Esophagus muscularis mucosa (tissue), 4 donors: ENCODE data around the gene TNFRSF11A. TPM values are rescaled to one million over a fixed set of nuclear protein-coding genes. Genes with fewer than 3 reads are reported as not detected.

Experiments used
- DNase-seq: peaks from one replicate; pipeline ENCODE4 v3.0.0-alpha.2; 2017; ENCODE audit errors: extremely low spot score
- H3K27ac ChIP-seq, 4 donors: fragments of 200-600 bp; sonication (generic); replicated peaks in 1 of 4; 1 replicate in 3 of 4; 2 replicates in 1 of 4; pipeline ENCODE4 v1.5.1; 2016 to 2019; ENCODE audit warnings: mild to moderate bottlenecking in 1 of 4
- H3K27me3 ChIP-seq, 4 donors: fragments of 200-600 bp; sonication (generic); one replicate each; pipeline versions ENCODE4 v1.5.1 to v1.6.0; 2016 to 2019
- H3K36me3 ChIP-seq, 4 donors: fragments of 200-600 bp; sonication (generic); one replicate each; pipeline ENCODE4 v1.5.1; 2016 to 2019
- H3K4me1 ChIP-seq, 4 donors: fragments of 200-600 bp; sonication (generic); one replicate each; pipeline ENCODE4 v1.5.1; 2016 to 2019
- H3K4me3 ChIP-seq, 4 donors: fragments of 200-600 bp; sonication (generic); 1 replicate in 2 of 4; 2 replicates in 2 of 4; pipeline ENCODE4 v1.5.1; 2016 to 2019; ENCODE audit warnings: mild to moderate bottlenecking in 4 of 4, moderate library complexity in 1 of 4
- H3K9me3 ChIP-seq, 4 donors: fragments of 200-600 bp; sonication (generic); 1 replicate in 3 of 4; 2 replicates in 1 of 4; pipeline ENCODE4 v1.5.1; 2016 to 2019
- EP300 ChIP-seq: sonication (generic); formaldehyde crosslinking; IDR thresholded peaks from one replicate; pipeline ENCODE4 v1.6.1; 2017; ENCODE audit warnings: antibody characterized with exemption
- POLR2A ChIP-seq: fragments of 450-650 bp; IDR thresholded peaks from one replicate; pipeline ENCODE4 v1.6.1; 2017; ENCODE audit warnings: antibody characterized with exemption, moderate library complexity, mild to moderate bottlenecking, low read depth
- POLR2AphosphoS5 ChIP-seq, 2 donors: sonication (generic); formaldehyde crosslinking; IDR thresholded peaks; one replicate each; pipeline ENCODE4 v1.6.1; 2017; ENCODE audit warnings: antibody characterized with exemption in 2 of 2
- WGBS: methylation state at CpG from one replicate; pipeline ENCODE4 v1.1.5; 2018; 5-methylcytosine and 5-hydroxymethylcytosine counted together
- intact Hi-C: fragments of 100-400 bp; cut with DNase I; formaldehyde crosslinking; loops from one replicate; pipeline ENCODE4 v1.15.1; 2023
- total RNA-seq, 4 donors: library from RNA; depleted of rRNA; stranded (reverse); fragments of >200 nt; gene quantifications; one replicate each; pipeline versions ENCODE4 v1.1.0 to v1.2.1, GENCODE V29; 2016
- TF ChIP-seq, protein P1 (sequence below), 3 experiments: fragments of 200-600 bp in 2 of 3; fragments of 450-650 bp in 1 of 3; sonication (generic) in 2 of 3; IDR thresholded peaks; one replicate each; pipeline ENCODE4 v1.5.1; 2017 to 2019; ENCODE audit warnings: antibody characterized with exemption in 3 of 3, mild to moderate bottlenecking in 2 of 3, moderate library complexity in 1 of 3

Gene TNFRSF11A
- total RNA-seq, 4 donors from 2014 or later: 1.2 to 3.9 (median 2.0) TPM

DNA sequence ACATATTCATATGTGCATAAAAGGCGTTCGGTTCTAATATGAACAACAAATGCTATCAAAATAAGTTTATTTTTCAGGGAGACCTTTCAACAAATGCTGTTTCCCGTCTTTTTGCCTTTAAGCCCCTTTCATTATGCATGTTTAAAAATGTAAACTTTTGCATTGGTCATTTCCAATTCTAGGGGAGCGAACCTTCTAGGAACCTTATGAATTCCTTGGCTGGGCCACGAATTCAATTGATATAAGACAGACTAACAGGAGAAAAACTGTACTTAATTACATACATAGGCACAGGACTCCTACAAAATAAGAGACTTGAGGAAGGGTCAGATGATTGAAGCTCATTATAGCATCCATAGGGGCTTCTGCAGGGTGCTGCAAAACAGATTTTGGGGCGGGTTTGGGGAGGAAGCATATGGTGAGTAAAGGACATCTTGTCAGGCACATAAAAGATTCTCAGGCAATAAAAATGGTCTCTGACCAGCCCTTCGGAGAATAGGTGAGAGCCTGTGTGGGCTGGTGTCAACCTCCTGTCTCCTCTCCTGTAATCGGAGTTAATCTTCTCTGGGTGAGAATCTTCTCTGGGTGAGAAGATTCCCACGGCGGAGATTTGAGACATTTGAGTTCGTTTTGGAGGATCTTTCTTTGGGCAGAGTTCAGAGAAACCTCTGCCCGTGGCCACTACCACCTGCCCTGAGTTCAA is 1.7 kb downstream of the TNFRSF11A start:
- no peak for DNase-seq
- Histone ChIP-seq H3K27ac (no peak overlapping the region), H3K36me3 (no peaks in the 10 kb centered on the region), H3K27me3 (peaks cover 0 to 78% (median 37%) of the 10 kb centered on the region in 4 donors), H3K9me3 (no peaks in the 10 kb centered on the region), H3K4me3 (peak overlapping the region in 2 of 4 donors; percentile 47 to 62), H3K4me1 (peaks cover 22 to 29% (median 23%) of the 10 kb centered on the region in 4 donors)
- intact Hi-C loops: no loop called here
- WGBS: 53% methylated on average over 12 of the region's 12 CpGs
- TF ChIP-seq, protein P1, sequence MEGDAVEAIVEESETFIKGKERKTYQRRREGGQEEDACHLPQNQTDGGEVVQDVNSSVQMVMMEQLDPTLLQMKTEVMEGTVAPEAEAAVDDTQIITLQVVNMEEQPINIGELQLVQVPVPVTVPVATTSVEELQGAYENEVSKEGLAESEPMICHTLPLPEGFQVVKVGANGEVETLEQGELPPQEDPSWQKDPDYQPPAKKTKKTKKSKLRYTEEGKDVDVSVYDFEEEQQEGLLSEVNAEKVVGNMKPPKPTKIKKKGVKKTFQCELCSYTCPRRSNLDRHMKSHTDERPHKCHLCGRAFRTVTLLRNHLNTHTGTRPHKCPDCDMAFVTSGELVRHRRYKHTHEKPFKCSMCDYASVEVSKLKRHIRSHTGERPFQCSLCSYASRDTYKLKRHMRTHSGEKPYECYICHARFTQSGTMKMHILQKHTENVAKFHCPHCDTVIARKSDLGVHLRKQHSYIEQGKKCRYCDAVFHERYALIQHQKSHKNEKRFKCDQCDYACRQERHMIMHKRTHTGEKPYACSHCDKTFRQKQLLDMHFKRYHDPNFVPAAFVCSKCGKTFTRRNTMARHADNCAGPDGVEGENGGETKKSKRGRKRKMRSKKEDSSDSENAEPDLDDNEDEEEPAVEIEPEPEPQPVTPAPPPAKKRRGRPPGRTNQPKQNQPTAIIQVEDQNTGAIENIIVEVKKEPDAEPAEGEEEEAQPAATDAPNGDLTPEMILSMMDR (IDR thresholded peaks at IDR 0.05): no peak
- TF ChIP-seq POLR2A (no peak), EP300 (no peak), POLR2AphosphoS5 (IDR thresholded peaks at IDR 0.05) (no peak)

DNA sequence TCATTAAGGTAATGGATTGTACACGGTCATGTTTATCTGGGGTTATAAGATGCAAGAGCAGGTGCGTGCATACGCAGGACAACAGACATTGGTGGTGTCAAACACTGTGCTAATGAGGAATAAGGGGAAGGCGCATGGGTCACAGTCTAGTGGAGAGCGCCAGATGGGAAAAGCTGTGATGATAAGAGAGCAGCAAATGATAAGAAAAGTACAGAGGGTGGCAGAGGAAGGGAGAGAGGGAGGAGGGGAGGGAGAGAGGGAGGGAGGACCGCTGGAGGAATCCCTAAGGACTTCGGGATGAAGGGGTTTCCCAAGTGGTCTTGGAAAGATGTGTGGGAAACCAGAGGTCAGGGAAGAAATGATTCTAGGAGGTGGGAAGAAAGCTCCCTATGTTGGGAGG is 2.9 kb downstream of the TNFRSF11A start:
- Histone ChIP-seq H3K4me3 (no peak overlapping the region), H3K27me3 (peaks cover 0 to 81% (median 37%) of the 10 kb centered on the region in 4 donors), H3K36me3 (no peaks in the 10 kb centered on the region), H3K9me3 (no peaks in the 10 kb centered on the region), H3K27ac (no peak overlapping the region), H3K4me1 (peaks cover 22 to 29% (median 23%) of the 10 kb centered on the region in 4 donors)
- WGBS: 85% methylated on average over 7 of the region's 7 CpGs
- TF ChIP-seq, protein P1 (IDR thresholded peaks at IDR 0.05): no peak
- intact Hi-C loops: no loop called here
- no peak for DNase-seq

GRCh38 chr18:62328586-62329525 is 3.7 kb downstream of the TNFRSF11A start:
- no peak for DNase-seq
- intact Hi-C loops: no loop called here
- TF ChIP-seq EP300: no peak
- TF ChIP-seq, protein P1 (IDR thresholded peaks at IDR 0.05): no peak
- no peak for TF ChIP-seq POLR2A
- no peak for TF ChIP-seq POLR2AphosphoS5 (IDR thresholded peaks at IDR 0.05)
- Histone ChIP-seq H3K4me3 (no peak overlapping the region), H3K36me3 (no peaks in the 10 kb centered on the region), H3K4me1 (peaks cover 22 to 29% (median 23%) of the 10 kb centered on the region in 4 donors), H3K27me3 (peaks cover 0 to 89% (median 37%) of the 10 kb centered on the region in 4 donors), H3K9me3 (no peaks in the 10 kb centered on the region), H3K27ac (no peak overlapping the region)
- 92% methylated on average over 4 of the region's 6 CpGs for WGBS

DNA sequence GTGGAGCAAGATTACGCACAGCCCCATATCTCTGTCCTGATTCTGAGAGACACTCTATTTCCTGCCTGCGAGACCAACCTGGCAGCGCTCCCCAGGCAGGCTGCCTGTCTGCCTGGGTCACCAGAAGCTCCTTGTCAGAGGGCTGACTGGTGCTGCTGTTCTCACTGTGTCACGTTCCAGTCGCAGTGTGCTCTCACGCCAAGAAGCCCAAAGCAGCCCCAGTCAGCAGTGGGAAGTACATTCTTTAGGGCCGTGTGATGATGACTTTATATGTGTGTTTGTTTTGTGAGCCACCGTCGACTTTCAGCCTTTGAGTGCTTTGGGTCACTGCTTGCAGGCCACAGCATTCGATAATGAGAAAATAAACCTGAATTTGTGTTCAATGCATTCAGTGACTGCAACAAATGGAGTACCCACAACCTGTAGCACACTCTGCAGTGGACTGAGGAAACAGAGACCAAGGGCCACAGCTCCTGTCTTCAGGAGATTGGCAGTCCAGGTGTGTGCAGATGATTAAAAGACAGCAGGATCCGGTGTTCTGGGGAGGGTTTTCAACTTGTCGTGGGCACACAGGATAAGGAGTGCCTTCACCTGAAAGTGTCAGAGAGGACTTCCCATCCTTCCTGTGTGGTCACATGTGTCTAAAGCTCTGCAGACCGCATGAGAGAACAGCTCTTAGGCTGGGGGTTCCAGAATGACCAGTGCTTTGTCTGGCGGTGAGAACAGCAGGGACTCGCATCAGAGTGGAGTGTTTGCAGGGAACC is 4.8 kb downstream of the TNFRSF11A start:
- no peak for DNase-seq
- intact Hi-C loops: no loop called here
- H3K9me3 ChIP-seq: no peaks in the 10 kb centered on the region
- peaks cover 0 to 78% (median 33%) of the 10 kb centered on the region in 4 donors for H3K27me3 ChIP-seq
- TF ChIP-seq POLR2A (no peak), POLR2AphosphoS5 (IDR thresholded peaks at IDR 0.05) (no peak), EP300 (no peak)
- TF ChIP-seq, protein P1 (IDR thresholded peaks at IDR 0.05): no peak
- H3K4me3 ChIP-seq: no peak overlapping the region
- no peaks in the 10 kb centered on the region for H3K36me3 ChIP-seq
- H3K4me1 ChIP-seq: peaks cover 16 to 24% (median 21%) of the 10 kb centered on the region in 4 donors
- WGBS: 60% methylated on average over 15 of the region's 15 CpGs
- no peak overlapping the region for H3K27ac ChIP-seq
